Measurements from ENCODE around the gene SFTA2. TPM values are rescaled to one million over a fixed set of nuclear protein-coding genes. Genes with fewer than 3 reads are reported as not detected.
"Not testable (repeated sequence)": the region's sequence is repeated elsewhere in the genome, so short reads cannot be mapped to it uniquely, and the experiment has no call there.

The SFTA2 gene
- 9.0 TPM for total RNA-seq

DNA sequence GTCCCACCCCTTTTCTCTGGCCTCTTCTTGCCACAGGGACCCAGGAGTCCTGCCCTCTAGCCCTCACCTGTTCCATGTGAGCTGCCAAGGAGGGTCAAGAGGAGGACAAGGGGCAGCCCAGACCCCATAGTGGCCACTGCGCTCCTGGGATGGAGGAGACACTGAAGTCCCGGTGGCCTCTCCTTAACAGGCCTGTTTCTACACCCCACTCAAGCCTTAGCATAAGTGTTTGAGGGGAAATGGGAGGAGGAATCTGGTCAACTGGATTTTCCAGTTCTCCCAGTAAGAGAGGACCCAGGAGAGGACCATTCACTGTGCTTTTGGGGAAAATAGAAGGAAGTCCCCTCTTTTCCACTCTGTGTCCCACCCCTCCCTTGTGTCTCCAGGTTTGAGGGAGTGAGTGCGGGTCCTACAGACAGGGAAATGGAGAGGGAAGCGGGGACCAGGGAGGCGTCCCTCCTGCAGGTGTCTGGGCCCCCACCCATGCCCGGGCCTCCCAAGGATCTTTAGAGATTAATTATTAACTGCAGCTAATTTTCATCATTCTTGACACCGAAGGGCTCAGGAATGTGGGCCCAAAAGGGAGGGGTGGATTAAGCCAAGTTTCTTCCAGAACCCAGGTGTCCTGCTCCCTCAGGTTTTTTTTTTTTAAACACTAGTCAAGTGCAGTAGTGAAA lies at the start of gene SFTA2:
Gene SFTA2, minus strand, starts transcription at position 202 of the 677 bp plus-strand sequence. Its CDS starts 74 bp downstream, at position 128.
- peak; percentile 14 for ATAC-seq

DNA sequence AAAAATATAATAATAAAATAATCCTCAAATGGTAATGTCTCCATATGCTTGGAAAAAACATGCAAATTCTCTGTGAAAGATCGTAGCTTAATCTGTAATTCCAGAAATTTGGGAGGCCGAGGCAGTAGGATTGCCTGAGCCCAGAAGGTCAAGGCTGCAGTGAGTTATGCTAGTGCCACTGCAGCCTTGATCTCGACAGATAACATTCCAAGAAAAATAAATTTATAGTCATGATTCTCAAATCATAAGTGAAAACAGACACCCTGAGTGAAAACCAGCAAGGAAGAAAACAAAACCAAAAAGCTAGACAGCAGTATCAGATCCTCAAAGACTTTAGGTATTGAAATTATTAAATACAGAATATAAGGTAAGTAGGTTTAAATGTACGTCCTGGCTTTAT lies 47.7 kb upstream of the SFTA2 start:
- ATAC-seq: no peak

DNA sequence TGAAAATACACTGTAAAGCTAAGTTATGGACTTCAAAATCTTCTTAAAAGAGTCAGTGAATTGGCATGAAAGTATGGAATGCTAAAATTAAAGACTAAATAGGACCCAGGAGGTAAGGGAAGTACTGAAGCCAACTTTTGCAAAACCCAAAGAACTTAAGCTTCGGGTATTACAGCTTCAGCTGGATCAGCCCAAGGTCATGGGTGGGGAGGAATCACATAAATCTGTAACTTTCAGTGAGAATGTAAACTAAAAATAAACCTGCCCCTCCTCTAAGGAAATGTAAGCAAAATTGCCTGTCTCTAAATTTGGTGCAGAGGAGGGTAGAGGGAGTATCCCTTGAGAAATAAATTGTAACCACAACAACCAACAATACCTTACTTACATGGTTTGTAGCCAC lies 47.2 kb upstream of the SFTA2 start:
- no peak for ATAC-seq

DNA sequence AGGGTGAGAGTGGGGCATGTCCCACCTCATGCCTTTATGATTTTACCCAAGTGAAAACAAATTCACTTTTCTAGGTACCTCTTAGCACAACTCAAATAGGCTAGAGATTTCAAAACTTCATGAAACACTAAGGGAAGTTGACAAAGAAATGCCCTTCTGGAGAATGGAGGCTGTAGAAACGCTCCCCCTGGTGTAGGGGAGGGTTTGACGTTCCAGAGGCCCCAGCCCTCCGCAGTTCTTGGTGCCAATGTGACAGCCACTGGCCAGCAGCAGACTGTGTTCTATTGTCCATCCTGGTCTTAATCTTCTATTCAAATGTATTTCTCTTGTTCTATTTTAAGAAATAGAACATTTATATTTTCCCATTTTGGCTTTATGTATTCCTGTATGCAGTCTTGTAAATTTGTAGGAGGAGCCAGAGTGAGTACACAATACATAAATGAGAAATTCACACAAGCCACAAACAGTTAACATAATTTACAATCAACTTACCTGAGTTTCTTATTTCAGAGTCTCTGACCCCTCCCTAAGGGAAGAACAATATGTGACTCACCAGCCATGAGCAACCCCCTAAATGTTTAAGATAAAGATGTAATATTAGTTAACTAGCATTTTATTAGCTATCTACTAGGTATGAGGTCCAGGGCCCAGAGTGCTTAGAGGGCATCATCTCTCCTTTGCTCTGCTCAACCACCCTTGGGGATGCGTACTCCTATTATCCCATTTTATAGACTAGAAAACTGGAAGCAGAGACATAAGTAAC lies 42.7 kb upstream of the SFTA2 start:
- no peak for ATAC-seq

DNA sequence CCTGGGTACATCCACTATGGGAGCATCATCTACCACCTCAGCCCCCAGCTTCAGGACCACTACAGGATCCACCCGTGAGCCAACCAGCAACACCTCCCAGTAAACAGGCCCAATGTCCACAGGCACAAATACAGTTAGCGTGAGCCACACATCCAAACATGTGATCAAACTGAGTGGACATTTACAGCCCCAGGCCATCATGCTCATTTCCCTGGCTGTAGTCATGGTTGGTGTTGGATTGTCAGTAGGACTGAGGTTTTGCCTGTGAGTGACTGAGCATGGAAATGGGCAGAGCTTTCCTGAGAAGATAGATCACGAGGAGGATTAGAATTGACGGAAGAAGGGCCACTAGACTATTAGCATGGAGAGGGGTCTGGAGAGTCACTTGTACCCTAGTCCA lies 40.8 kb upstream of the SFTA2 start:
- ATAC-seq: peak; percentile 18

DNA sequence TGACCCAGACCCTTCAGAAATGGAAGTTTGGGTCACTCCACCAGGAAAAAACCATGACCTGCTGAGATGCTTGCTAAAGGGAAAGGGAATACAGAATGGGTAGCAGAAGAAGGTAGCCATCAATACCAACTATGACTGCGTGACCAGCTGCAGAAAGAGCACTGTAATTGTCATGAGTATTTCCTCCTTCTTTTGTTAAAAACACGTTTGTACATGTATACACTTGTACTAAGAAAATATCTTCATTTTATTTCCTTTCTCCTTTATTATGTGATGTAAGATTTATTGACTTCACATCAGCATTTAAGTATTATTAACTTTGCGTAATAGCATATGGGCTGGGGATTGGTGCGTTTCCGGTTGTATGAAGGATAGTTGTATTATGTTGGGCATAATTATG lies 39.0 kb upstream of the SFTA2 start:
- ATAC-seq: no peak

DNA sequence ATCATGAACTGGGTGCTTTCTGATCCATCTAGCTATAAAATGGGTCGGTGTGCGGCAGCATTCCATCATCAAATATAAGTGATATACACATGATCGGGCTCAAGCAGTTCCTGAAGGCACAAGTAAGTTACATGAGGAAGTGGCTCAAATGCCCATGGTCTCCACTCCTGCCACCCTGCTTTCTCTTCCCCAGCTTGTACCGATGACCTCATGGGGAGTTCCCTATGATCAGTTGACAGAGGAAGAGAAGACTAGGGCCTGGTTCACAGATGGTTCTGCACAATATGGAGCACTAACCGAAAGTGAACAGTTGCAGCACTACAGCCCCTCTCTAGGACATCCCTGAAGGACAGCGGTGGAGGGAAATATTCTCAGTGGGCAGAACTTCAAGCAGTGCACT lies 37.2 kb upstream of the SFTA2 start:
- not testable (repeated sequence) for ATAC-seq

DNA sequence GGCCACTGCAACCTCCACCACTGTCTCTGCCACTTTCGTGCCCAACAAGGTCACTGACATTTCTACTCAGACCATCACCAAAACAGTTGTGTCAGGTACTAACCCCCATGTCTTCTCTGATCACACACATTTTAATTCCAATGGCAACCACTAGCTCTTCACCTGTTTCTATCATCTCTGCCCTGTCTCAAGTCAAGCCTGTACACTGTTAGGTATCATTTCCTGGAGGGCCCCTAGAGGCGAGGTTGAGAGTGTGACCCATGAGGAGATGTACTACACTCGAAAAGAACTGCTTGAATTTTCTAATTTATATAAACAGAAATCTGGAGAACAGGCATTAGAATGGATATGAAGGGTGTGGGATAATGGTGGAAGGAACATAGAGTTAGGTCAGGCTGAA lies 34.2 kb upstream of the SFTA2 start:
- ATAC-seq: no peak

DNA sequence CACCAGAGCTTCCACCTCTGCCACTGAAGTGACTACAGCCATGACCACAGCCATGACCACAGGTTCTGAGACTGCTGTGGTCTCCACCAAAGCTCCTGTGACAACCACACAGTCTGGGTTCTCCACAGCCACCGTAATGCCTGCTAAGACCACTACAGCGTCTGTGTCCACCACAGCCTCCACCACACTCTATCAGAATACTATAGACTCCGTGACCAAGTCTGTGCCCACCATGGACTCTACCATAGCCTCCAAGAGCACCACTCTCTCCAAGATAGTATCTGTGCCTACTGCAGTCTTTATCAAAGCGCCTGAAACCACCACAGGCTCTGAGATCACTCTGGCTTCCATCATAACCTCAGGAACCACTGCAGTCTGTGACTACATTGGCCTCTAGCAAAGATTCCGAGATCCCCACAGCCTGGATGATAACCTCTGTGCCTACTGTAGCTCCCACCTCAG lies 33.2 kb upstream of the SFTA2 start:
- peak; percentile 14 for ATAC-seq

DNA sequence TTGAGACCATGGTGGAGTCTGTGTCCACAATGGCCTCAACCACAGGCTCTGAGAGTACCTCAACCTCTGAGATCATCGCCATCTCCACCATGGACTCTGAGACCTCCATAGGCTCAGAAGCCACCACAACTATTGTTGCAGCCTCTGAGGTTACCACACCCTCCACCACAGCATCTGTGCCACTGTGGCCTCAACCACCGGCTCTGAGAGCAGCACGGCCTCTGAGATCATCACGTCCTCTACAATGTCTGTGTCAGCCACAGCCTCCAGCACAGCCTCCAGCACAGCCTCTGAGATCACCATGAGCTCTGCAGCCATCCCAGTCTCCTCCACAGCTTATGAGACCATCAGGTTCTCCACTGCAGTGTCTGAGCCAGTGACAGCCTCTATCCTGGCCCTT lies 32.1 kb upstream of the SFTA2 start:
- ATAC-seq: peak; percentile 22

DNA sequence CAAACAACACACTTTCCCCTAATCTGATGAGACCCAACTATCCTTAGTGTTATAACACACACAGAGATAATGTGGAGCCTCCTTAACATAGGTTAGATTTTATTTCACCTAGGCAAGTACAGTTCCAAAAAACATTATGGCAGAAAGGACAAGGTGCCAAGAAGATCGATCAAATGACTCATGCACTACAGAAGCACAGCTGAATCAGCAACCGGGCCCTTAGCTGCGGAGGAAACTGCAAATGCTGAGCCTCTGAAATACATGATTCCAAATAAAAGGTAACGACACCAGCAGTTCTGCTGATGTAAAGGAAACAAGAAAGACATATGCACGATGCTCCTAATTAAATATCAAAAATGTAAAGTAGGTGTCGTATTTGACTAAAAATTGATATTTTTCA lies 31.7 kb upstream of the SFTA2 start:
- peak; percentile 60 for ATAC-seq

DNA sequence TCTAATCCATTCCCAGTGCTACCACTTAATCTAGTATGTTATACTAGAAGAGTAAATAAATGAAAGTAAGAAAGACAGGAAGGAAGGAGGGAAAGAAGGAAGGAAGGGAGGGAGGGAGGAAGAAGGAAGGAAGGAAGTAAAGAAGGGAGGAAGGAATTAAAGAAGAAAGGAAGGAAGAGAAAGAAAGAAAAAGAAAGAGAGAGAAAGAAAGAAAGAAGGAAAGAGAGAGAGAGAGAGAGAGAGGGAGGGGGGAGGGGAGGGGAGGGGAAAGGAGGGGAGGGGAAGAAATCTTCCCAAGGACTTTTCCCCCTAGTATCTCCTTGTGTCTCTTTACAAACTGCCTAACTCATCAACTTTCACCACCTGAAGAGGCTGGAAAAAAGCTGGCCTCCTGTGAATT lies 30.7 kb upstream of the SFTA2 start:
- ATAC-seq: no peak

DNA sequence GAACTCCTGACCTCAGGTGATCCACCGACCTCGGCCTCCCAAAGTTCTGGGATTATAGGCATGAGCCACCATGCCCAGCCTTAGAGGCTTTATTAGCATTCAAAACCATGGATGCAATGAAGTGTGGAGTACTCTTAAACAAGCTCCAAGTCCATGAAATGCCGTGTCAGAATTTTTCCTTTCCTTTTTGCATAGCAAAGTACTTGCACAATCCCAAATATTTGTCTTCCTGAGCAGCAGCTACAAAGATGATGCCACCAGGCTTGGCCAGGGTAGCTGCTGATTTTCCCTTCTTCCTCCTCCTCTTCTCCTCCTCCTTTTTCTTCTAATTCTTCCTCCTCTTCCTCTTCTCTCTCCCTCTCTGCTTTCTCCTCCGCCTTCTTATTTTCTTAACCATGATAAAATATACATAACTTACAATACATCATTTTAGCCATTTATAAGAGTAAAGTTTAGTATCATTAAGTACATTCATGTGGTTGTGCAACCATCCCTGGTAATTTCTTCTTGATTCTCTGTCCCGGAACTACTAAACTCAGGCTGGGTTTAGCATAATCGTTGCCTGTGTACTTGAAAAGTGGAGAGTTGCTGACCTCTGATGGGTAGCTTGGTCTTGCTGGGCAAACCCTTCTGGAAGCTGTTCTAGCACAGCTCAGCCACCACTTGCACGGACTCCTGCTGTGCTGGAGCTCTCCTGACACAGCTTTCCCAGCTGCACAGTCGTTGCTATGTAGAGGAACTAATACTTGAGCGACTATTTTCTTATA lies 29.1 kb upstream of the SFTA2 start:
- ATAC-seq: peak; percentile 38

DNA sequence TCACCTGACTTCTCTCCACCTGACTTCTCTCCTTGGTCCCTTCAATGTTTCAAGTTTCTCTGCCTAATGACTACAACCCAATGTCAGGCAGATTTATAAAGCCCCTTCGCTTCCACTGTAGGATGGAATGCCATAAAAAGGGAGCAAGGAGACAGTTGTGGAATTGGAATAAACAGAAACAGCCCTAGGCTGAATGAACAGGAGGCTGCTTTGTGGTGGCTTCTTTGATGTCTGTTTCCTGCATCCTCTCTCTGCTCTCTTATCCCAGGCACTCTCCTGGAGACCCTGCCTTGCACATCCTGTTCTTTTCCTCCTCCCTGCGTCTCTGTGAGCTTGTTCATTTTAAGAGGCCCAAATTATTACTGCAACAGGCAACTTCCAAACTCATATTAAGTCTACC lies 25.7 kb upstream of the SFTA2 start:
- no peak for ATAC-seq

DNA sequence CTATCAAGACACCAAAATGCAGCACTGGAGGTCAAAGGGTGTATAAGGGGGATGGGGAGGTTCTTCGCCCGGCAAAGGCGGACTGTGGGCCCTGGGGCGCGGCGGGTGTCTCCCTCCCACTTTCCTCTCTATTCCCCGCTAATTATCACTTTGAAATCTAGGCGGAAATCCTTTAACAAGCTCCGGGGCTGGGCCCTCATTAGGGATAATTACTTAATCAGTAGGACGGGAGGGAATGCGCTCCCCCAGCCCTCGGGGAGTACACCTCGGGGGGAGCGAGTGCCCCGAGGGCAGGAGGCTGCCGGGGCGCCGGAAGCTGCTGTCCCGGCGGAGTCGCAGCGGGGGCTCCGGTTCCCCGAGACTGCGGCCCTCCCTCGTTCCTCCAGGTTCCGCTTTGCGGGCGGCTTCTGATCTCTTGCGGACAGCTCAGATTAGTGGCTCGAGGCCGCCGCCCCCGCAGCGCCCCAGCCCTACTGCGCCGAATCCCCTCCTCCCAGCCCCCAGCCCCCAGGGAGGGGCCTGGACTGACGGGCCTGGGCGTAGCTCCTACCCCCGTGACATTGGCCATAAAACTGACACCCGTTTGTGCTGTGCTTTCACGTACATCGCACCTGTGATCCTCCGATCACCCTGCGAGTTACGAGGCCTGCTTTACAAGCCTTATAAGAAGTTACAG lies 23.5 kb upstream of the SFTA2 start:
- peak; percentile 83 for ATAC-seq

DNA sequence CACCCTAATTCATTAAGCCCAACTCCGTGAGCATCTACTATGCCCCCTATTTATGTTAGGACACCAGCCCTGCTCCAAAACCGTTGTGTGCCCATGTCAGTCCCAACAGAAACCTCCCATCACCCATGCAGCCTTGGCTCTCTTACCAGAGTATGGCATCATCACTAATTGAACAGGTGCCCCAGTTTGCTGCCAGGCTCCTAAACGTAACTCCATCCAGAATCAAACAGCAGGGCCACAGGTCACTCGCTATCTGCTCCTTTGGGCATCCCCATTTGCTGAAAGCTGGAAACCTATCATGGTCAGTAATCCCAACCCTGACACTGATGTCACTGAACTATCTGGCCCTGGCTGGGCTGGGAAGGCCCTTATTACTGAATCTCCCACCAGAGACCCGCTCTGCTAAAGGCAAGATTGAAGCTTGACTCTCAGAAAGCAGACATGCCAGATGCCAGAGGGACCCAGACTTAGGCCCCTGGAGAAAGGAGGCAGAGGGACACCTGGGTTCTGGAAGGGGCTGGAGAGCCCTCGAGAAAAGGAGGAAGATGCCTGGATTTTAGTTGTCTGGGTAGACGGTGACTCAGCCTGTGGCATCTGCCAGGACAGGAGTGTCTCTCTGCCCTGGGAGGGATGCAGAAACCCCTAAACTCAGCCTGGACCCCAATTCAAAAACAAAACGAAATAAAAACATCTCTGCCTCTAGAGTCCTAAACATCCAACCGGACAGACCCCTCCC lies 22.8 kb upstream of the SFTA2 start:
- peak; percentile 40 for ATAC-seq

DNA sequence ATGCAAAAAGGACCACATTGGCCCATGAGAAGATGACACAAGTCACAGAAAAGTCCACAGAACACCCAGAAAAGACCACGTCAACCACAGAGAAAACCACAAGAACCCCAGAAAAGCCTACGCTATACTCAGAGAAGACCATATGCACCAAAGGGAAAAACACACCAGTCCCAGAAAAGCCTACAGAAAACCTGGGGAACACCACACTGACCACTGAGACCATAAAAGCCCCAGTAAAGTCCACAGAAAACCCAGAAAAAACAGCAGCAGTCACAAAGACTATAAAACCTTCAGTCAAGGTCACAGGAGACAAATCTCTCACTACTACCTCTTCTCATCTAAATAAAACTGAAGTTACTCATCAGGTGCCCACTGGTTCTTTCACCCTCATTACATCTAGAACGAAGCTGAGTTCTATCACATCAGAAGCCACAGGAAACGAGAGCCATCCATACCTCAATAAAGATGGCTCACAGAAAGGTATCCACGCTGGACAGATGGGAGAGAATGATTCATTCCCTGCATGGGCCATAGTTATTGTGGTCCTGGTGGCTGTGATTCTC lies 20.0 kb upstream of the SFTA2 start:
- no peak for ATAC-seq

DNA sequence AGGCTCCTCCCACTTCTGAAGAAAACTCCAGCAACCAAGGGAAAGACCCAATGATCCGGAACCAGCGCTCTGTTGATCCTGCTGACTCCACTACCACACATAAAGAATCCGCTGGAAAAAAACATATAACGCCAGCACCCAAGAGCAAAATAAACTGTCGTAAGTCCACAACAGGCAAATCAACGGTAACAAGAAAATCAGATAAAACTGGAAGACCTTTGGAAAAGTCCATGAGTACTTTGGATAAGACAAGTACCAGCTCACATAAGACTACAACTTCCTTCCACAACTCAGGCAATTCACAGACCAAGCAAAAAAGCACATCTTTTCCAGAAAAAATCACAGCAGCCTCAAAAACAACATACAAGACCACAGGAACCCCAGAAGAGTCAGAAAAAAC lies 16.8 kb upstream of the SFTA2 start:
- ATAC-seq: no peak

DNA sequence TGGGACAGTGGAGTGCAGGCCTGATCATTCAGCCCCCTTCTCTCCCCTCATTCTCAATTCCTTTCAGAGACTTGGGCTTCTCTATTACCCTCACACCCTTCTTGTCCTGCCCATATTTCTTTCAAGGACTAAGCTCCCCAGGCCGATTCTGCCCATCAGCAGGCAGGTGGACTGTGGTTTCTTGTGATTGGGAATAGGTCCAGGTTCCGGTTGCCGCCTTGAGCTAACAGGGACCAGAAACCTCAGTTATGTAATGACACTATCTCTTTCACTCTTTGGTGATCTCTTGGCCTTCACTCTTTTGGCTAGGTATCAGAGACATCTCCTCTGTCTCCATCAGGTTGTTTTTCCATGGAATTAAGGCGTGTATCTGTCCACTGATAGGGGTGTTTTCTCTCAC lies 15.3 kb upstream of the SFTA2 start:
- no peak for ATAC-seq

DNA sequence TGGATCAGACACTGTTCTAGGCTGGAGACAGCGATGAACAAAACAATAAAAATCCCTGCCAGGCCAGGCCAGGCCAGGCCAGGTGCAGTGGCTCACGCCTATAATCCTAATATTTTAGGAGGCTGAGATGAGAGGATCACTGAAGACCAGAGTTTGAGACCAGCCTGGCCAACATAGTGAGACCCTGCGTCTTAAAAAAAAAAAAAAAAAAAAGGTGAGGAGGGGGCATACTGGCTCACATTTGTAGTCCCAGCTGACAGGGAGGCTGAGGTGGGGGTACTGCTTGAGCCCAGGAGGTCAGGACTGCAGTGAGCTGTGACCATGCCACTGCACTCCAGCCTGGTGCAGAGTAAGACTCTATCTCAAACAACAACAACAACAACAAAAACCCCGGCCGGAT lies 13.3 kb upstream of the SFTA2 start:
- no peak for ATAC-seq

DNA sequence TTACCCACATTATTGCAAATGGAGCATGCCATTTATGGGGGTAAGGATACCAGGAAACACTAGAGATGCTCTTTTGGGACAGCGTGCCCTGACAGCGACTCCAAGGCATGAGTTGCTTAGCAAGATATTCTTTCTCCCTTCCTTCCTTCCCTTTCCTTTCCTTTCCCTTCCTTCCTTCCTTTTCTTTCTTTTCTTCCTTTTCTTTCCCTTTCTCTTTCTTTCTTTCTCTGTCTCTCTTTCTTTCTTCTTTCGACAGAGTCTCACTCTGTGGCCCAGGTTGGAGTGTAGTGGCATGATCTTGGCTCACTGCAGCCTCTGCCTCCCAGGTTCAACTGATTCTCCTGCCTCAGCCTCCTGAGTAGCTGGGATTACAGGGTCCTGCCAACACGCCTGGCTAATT lies 12.1 kb upstream of the SFTA2 start:
- ATAC-seq: no peak

Measured in esophagus mucosa (tissue), 1 donor.